T-helper 9 cell (primary cell): Measurements from ENCODE around the gene EPHA2.
"Not testable (repeated sequence)": the region's sequence is repeated elsewhere in the genome, so short reads cannot be mapped to it uniquely, and the experiment has no call there.

ENCODE experiments used
- DNase-seq: peaks from one replicate; pipeline ENCODE4 v3.0.0-alpha.2; 2020

Gene EPHA2

GRCh38 chr1:16183765-16184556 is 28.1 kb upstream of the EPHA2 start:
- DNase-seq, result no peak

GRCh38 chr1:16183179-16183578 is 27.3 kb upstream of the EPHA2 start:
- DNase-seq, result no peak

- no peak for DNase-seq
These were observed 26.2 kb upstream of the EPHA2 start for GRCh38 chr1:16181887-16182719.

GRCh38 chr1:16180291-16180824 is 24.5 kb upstream of the EPHA2 start:
- DNase-seq, result no peak

- DNase-seq, result no peak
These were observed 23.0 kb upstream of the EPHA2 start for GRCh38 chr1:16178596-16179497.

- no peak for DNase-seq
These were observed 21.4 kb upstream of the EPHA2 start for GRCh38 chr1:16177306-16177705.

GRCh38 chr1:16176653-16177052 is 20.8 kb upstream of the EPHA2 start:
- DNase-seq, result no peak

GRCh38 chr1:16175610-16176553 is 20.0 kb upstream of the EPHA2 start:
- no peak for DNase-seq

GRCh38 chr1:16174886-16175598 is 19.2 kb upstream of the EPHA2 start:
- no peak for DNase-seq

GRCh38 chr1:16174261-16174868 is 18.5 kb upstream of the EPHA2 start:
- DNase-seq, result no peak

GRCh38 chr1:16173447-16174260 is 17.8 kb upstream of the EPHA2 start:
- DNase-seq, result no peak

GRCh38 chr1:16172964-16173446 is 17.1 kb upstream of the EPHA2 start:
- no peak for DNase-seq

GRCh38 chr1:16172218-16172830 is 16.5 kb upstream of the EPHA2 start:
- no peak for DNase-seq

GRCh38 chr1:16171314-16172151 is 15.7 kb upstream of the EPHA2 start:
- no peak for DNase-seq

GRCh38 chr1:16170283-16170673 is 14.4 kb upstream of the EPHA2 start:
- no peak for DNase-seq

GRCh38 chr1:16168622-16169360 is 12.9 kb upstream of the EPHA2 start:
- no peak for DNase-seq

- not testable (repeated sequence) for DNase-seq
These were observed 12.3 kb upstream of the EPHA2 start for GRCh38 chr1:16168144-16168495.
